ENCODE data around the gene DNAJA2. TPM values are rescaled to one million over a fixed set of nuclear protein-coding genes. Genes with fewer than 3 reads are reported as not detected.

The DNAJA2 gene
- total and polyA plus RNA-seq, 2 of the 4 experiments (the other 2 are of a cell fraction): 18.6 to 53.9 TPM

DNA sequence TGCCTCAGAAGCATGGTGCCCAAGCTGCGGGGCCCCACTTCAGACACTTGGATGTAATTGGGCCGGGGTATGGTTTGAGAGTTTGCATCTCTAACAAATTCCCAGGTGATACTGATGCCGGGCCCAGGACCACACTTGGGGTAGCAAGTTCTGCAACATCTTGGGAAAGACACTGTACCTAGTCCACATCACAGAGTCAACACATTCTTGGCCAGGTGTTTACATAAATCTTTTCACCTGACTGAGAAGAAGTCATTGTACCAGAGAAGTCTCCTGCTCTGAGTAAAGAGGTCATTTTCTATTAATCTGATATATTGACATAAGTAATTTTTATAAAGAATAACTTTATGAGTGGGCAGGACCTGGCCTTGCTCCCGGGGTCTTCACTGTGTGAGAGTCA, 61.8 kb downstream of the DNAJA2 start:
- no CpG with 5 or more reads among the region's 4 CpGs for WGBS, 2 experiments (ENCODE audit: extremely low coverage in 2 of 2, insufficient read length in 1 of 2)
- Histone ChIP-seq H3K27ac (ENCODE audit: insufficient read depth, low read length) (no peak overlapping the region), H3K18ac (ENCODE audit: low read depth, low read length) (no peak overlapping the region), H4K8ac (ENCODE audit: low read depth in 2 of 2, low read length in 2 of 2) (no peak overlapping the region), H2AFZ (replicated peaks; ENCODE audit: low read length, poor library complexity) (no peak overlapping the region), H4K5ac (ENCODE audit: low read depth, low read length) (no peak overlapping the region), H3K4me3 (ENCODE audit: insufficient read depth, low read depth, low read length) (no peak overlapping the region), H3K36me3 (ENCODE audit: control insufficient read depth, insufficient read depth, low read length) (peaks cover 58% of the 10 kb centered on the region), H2BK120ac (ENCODE audit: low read depth, low read length) (no peak overlapping the region), H3K14ac (replicated peaks; ENCODE audit: low read depth, low read length) (no peak overlapping the region), H3K27me3 (ENCODE audit: control insufficient read depth, insufficient read depth, low read length) (no peaks in the 10 kb centered on the region), H3K56ac (ENCODE audit: extremely low read depth, insufficient read depth, low read length) (no peak overlapping the region), H2AK5ac (ENCODE audit: low read depth, low read length) (no peak overlapping the region), H3K9me3 (ENCODE audit: control insufficient read depth, insufficient read depth, low read length) (no peaks in the 10 kb centered on the region), H3K9me1 (ENCODE audit: insufficient read depth, low read length) (peaks cover 8% of the 10 kb centered on the region), H4K20me1 (ENCODE audit: insufficient read depth, low read length) (peaks cover 9% of the 10 kb centered on the region; the same call in 1 of the 2 replicates), H3K4ac (ENCODE audit: low read depth, low read length) (no peak overlapping the region), H2BK20ac (ENCODE audit: low read depth, low read length) (no peak overlapping the region), H3K4me1 (ENCODE audit: control insufficient read depth, insufficient read depth, low read length) (no peaks in the 10 kb centered on the region), H4K91ac (ENCODE audit: insufficient read depth, low read depth, low read length) (no peak overlapping the region), H3K9ac (ENCODE audit: low read depth, low read length) (no peak overlapping the region), H3K79me1 (ENCODE audit: low read depth in 1 of 2, low read length in 2 of 2) (peaks cover 7 to 12% of the 10 kb centered on the region in 2 experiments; a peak in 2 of 4 replicates), H2BK5ac (ENCODE audit: low read depth, low read length, poor library complexity, severe bottlenecking) (no peak overlapping the region), H2BK15ac (ENCODE audit: low read depth, low read length) (no peak overlapping the region), H3K4me2 (ENCODE audit: low read depth, low read length) (no peak overlapping the region), H2AK9ac (replicated peaks; ENCODE audit: low read depth, low read length, poor library complexity) (no peak overlapping the region), H3K23ac (ENCODE audit: low read depth, low read length) (no peak overlapping the region)
- no peak for ATAC-seq (ENCODE audit: low read depth)
- TF ChIP-seq SMC3 (IDR thresholded peaks at IDR 0.05; ENCODE audit: low read depth, low read length) (no peak), RCOR1 (IDR thresholded peaks at IDR 0.05; ENCODE audit: insufficient replicate concordance, low read length) (no peak), CEBPB (IDR thresholded peaks at IDR 0.05; ENCODE audit: low read depth, low read length) (no peak)
- TF ChIP-seq, protein P1, sequence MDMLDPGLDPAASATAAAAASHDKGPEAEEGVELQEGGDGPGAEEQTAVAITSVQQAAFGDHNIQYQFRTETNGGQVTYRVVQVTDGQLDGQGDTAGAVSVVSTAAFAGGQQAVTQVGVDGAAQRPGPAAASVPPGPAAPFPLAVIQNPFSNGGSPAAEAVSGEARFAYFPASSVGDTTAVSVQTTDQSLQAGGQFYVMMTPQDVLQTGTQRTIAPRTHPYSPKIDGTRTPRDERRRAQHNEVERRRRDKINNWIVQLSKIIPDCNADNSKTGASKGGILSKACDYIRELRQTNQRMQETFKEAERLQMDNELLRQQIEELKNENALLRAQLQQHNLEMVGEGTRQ (IDR thresholded peaks at IDR 0.05; ENCODE audit: low read depth, low read length): no peak
- TF ChIP-seq, protein P2, sequence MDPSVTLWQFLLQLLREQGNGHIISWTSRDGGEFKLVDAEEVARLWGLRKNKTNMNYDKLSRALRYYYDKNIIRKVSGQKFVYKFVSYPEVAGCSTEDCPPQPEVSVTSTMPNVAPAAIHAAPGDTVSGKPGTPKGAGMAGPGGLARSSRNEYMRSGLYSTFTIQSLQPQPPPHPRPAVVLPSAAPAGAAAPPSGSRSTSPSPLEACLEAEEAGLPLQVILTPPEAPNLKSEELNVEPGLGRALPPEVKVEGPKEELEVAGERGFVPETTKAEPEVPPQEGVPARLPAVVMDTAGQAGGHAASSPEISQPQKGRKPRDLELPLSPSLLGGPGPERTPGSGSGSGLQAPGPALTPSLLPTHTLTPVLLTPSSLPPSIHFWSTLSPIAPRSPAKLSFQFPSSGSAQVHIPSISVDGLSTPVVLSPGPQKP (IDR thresholded peaks at IDR 0.05; ENCODE audit: borderline replicate concordance, low read depth, low read length): no peak
- dilution Hi-C loops (cut with HindIII; ENCODE audit: low sequenced_read_pairs, unreplicated experiment) (no loop called here), in situ Hi-C loops (cut with MboI; ENCODE audit: low sequenced_read_pairs) (no loop called here), intact Hi-C loops (cut with micrococcal nuclease) (no loop called here)
- ChIA-PET CTCF (no interaction called here), POLR2A (ENCODE audit: unreplicated experiment) (no interaction called here)
- no TSS peak for BruUV-seq (replicated peaks)
- no peak for DNase-seq
